GM10266 (cell line): Measurements from ENCODE around the gene TTLL5.
A peak's percentile ranks its signal among the peaks of the same experiment; 100 is the strongest.

Source experiments
- DNase-seq: peaks from one replicate; pipeline ENCODE4 v3.0.0; 2012; ENCODE audit errors: extremely low spot score
- TF ChIP-seq, protein P1 (sequence below): IDR thresholded peaks from 2 replicates; pipeline ENCODE4 v1.5.1; 2012; ENCODE audit warnings: mild to moderate bottlenecking, low read depth; ENCODE audit not compliant: control insufficient read depth, insufficient read depth; ENCODE audit errors: missing control alignments

The TTLL5 gene

DNA sequence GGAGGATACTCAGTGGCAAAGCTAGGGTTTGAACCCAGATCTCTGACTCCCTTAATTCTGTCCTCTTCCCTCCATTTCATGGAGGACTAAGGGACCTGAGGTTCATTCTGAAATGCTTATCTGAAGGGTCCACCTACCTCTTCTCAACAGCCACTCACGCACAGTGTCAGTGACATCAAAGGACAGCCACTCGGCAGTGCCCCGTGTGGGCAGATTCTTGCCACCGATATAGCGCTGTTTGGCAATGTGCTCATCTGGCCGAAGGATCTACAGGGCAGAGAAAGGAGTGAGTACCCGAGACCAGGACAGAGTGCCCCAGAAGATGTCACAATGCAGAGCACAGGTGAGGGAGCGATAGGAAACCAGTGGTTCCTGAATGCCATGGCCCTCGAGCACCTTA lies 309.9 kb downstream of the TTLL5 start:
- TF ChIP-seq, protein P1, sequence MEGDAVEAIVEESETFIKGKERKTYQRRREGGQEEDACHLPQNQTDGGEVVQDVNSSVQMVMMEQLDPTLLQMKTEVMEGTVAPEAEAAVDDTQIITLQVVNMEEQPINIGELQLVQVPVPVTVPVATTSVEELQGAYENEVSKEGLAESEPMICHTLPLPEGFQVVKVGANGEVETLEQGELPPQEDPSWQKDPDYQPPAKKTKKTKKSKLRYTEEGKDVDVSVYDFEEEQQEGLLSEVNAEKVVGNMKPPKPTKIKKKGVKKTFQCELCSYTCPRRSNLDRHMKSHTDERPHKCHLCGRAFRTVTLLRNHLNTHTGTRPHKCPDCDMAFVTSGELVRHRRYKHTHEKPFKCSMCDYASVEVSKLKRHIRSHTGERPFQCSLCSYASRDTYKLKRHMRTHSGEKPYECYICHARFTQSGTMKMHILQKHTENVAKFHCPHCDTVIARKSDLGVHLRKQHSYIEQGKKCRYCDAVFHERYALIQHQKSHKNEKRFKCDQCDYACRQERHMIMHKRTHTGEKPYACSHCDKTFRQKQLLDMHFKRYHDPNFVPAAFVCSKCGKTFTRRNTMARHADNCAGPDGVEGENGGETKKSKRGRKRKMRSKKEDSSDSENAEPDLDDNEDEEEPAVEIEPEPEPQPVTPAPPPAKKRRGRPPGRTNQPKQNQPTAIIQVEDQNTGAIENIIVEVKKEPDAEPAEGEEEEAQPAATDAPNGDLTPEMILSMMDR = no peak
- DNase-seq = no peak

DNA sequence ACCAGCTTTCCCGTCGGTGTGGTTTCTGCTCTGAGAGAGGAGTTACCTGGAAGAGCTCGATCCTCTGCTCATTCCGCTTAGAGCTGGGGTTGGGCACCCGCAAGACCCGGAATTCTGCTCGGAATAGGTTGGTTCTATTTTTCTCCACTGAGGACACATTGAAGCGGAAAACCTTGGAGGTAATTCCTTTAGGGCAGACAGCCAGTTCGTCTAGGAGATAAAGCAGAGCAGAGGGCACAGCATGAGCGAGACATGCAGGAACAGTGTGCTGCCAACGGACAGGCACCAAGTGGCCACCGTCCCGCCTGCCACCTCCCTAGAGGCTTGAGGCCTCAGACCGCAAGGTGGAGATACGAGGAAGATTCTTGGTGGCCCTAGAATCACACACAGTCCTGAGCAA lies 310.5 kb downstream of the TTLL5 start:
- DNase-seq = no peak
- TF ChIP-seq, protein P1 = no peak

DNA sequence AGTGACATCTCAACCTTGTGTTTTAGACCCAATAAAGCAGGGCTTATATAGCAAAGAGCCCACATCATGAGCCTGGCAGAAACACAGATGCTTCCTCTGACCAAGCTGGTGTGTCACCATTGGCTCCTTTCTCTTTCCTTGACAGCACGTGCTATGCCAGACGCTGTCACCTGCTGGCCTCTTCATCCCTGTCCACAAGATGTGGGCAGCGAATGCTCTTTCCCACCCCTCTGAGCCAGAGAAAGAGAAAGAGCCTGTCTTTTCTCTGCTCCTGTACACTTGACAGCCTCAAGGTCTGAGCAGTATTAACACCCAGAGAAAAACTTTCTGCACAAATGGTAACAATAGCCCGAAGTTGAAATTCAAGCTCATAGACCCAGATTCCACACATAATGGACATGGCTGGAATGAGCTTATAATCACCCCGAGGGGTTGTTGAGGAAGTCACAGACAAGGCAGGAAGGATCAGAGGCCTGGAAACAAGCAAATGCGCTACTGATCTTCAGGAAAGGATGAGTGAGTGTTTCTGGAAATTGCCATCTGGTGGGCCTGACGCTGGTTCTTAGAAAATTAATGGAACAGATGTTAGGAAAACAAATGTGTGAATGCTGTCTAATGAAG lies 311.9 kb downstream of the TTLL5 start:
- TF ChIP-seq, protein P1 = no peak
- DNase-seq = no peak

DNA sequence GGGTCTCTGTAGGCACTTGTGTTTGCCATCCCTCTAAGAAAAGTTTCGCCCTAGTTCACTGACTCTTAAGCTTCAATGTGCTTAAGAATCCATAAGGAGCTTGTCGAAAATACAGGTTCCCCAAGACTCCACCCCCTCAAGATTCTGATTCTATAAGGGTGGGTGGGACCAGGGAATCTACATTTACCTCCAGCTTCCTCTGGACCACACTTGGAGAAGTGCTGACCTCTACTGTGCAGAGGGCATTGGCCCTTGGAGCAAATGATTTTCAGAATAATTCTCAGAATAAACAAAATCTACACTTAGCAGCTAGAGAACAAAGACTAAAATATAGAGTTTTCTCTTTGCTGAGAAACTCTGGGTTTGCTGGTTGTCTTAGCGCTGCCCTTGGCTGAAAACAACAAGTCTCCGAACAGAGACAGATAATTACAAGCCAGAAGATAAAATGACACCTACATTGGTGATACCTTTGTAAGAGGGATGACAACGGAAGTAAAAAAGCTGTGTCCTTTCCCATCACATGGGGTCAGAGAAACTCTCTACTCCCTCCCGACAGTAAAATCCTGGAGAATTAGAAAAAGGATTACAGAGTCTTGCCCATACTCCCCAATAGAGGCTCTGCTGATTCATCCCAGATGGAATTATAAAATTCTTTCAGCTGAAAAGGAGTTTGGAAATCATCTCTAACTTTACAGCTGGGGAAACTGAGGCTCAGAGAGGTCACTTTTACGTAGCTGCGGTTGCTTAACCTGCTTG lies 316.0 kb downstream of the TTLL5 start:
- TF ChIP-seq, protein P1 = peak; percentile 20
- DNase-seq = no peak

DNA sequence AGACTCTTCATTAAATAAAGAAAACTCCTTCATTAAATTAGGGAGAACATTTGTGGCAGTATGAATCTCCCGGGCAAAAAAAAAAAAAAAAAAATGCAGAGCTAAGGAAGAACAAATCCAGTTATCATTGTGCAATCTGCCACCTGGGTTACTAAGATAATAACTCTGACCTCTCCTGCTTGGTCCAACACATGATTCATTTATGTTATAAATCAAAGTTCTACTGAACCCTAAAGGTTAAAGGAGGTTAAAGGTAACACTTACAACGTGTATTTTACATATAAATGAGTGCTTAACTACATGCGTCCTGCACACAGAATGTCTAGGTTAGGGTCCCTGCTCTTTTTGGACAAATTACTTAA lies 316.5 kb downstream of the TTLL5 start:
- no peak for DNase-seq
- TF ChIP-seq, protein P1 = no peak

DNA sequence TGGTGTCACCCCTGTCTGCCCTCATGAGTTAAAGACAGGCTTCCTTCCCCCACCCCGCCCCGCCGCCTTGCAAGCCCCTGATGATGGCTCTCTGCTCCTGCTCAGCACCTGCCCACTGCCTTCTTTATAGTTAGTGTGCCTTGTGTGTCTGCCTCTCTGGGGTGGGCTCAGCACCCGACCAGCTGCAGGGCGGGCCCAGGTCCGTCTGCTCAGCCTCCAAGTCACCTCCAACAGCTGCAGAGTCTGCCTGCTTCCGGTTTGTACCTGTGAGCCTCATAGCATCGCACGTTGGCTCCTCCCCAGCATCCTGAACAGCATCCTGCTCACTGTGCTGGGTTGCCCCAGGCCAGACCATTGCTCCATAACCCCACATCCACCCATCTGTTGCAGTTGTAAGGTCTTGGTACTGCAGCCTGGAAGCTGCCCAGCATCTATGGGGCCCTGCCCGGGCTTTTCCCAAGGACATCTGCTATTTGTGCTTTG lies 317.2 kb downstream of the TTLL5 start:
- TF ChIP-seq, protein P1 = no peak

DNA sequence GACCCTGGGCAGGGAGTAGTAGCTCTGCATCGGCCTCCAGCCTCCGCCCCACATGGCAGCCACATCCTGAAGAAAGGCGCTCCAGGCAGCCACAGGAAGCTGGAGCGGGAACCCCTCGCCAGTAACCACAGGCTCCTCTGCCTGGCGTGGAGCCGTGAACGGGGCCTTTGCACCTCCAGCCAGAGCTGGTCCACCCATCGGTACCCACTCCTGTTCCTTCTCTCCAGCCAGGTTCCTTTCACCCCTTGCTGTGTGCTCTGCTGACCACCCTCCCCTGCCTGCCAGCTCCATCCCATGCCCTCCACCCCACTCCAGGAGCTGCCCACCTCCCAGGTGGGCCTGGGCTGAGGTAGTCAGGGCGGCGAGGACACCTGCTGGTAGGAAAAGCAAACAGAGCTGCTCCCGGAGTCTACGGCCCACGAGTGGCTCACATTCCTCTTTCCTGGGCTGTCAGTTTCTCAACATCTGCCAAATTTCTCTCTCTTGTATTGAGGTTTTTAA lies 318.1 kb downstream of the TTLL5 start:
- TF ChIP-seq, protein P1 = peak; percentile 51
- DNase-seq = peak; percentile 50

More for the DNA sequence above, 317.2 kb downstream of the TTLL5 start:
- DNase-seq = no peak
